ENCODE data around the gene GRIK3.

The GRIK3 gene

DNA sequence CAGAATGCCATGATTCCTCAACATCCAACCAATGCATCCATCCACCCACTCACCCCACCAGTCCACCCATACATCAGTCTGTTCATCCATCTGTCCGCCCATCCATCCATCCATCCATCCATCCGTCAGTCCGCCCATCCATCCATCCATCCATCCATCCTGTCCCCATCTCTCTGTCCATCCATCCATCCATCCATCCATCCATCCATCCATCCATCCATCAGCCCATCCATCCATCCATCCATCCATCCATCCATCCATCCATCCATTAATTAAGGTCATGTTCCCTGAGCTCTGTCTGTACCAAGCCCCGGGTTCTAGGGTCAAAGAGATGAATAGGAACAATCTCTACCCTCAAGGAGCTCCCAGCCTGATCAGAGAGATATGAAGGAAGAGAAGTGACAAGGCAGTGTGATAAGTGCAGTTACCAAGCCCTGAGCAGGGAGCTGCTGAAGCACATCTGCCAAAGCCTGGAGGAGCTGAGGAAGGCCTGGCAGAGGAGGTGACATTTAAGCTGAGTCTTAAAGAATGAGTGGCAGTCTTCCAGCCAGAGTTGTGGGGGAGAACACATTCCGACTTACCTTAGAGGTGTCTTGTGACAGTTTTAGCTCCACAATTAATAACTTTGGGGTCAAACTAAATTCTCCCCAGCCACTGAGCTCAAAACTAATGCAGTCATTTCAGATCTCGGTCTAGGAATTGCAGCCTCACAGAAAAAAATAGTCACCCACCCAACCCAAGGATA lies 47.9 kb downstream of the GRIK3 start:
- H3K4me3 ChIP-seq (ENCODE audit: low read length), result no peak overlapping the region
- H3K4me1 ChIP-seq (ENCODE audit: low read length), result no peaks in the 10 kb centered on the region
- no peak for TF ChIP-seq EZH2phosphoT487 (IDR thresholded peaks at IDR 0.05; ENCODE audit: low read depth)
- TF ChIP-seq, protein P1, sequence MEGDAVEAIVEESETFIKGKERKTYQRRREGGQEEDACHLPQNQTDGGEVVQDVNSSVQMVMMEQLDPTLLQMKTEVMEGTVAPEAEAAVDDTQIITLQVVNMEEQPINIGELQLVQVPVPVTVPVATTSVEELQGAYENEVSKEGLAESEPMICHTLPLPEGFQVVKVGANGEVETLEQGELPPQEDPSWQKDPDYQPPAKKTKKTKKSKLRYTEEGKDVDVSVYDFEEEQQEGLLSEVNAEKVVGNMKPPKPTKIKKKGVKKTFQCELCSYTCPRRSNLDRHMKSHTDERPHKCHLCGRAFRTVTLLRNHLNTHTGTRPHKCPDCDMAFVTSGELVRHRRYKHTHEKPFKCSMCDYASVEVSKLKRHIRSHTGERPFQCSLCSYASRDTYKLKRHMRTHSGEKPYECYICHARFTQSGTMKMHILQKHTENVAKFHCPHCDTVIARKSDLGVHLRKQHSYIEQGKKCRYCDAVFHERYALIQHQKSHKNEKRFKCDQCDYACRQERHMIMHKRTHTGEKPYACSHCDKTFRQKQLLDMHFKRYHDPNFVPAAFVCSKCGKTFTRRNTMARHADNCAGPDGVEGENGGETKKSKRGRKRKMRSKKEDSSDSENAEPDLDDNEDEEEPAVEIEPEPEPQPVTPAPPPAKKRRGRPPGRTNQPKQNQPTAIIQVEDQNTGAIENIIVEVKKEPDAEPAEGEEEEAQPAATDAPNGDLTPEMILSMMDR (IDR thresholded peaks at IDR 0.05; ENCODE audit: low read depth, low read length), result no peak
- H3K9me3 ChIP-seq (ENCODE audit: insufficient read depth, low read length), result no peaks in the 10 kb centered on the region
- H3K27me3 ChIP-seq (ENCODE audit: low read depth, low read length), result no peaks in the 10 kb centered on the region
- H3K36me3 ChIP-seq (replicated peaks; ENCODE audit: low read depth, low read length), result no peaks in the 10 kb centered on the region
- H2AFZ ChIP-seq (ENCODE audit: low read depth, low read length), result no peak overlapping the region
- H3K9ac ChIP-seq (ENCODE audit: low read length), result no peak overlapping the region
- no peaks in the 10 kb centered on the region for H3K79me2 ChIP-seq (ENCODE audit: low read length)
- no peak overlapping the region for H3K27ac ChIP-seq (ENCODE audit: low read length)
- no peaks in the 10 kb centered on the region for H4K20me1 ChIP-seq (ENCODE audit: insufficient read depth, low read length)
- H3K4me2 ChIP-seq (ENCODE audit: low read length), result no peak overlapping the region

DNA sequence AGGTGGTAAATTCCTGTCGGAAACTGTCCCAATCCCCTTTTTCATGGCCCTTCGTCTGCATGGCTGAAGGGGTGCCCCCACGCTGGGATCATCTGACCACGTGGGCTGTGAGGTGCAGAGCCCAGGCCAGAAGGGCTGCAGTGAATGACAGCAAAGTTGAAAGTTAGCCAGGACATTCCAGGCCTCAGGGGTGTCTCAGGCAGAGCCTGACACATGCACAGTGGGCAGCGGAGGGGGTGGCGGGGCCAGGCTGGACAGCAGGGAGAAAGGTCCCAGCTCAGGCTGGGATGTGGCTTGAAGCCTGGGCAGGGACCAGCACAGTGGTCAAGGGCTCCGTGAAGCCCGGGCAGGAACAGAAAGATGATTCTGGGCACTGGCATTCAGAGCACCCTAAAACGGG lies 49.6 kb downstream of the GRIK3 start:
- no peak overlapping the region for H3K4me2 ChIP-seq (ENCODE audit: low read length)
- TF ChIP-seq, protein P1 (IDR thresholded peaks at IDR 0.05; ENCODE audit: low read depth, low read length), result no peak
- no peak for TF ChIP-seq EZH2phosphoT487 (IDR thresholded peaks at IDR 0.05; ENCODE audit: low read depth)
- no peaks in the 10 kb centered on the region for H3K36me3 ChIP-seq (replicated peaks; ENCODE audit: low read depth, low read length)
- no peaks in the 10 kb centered on the region for H3K27me3 ChIP-seq (ENCODE audit: low read depth, low read length)
- no peak overlapping the region for H3K9ac ChIP-seq (ENCODE audit: low read length)
- no peak overlapping the region for H2AFZ ChIP-seq (ENCODE audit: low read depth, low read length)
- H4K20me1 ChIP-seq (ENCODE audit: insufficient read depth, low read length), result no peaks in the 10 kb centered on the region
- H3K4me1 ChIP-seq (ENCODE audit: low read length), result no peaks in the 10 kb centered on the region
- H3K27ac ChIP-seq (ENCODE audit: low read length), result no peak overlapping the region
- no peaks in the 10 kb centered on the region for H3K79me2 ChIP-seq (ENCODE audit: low read length)
- H3K9me3 ChIP-seq (ENCODE audit: insufficient read depth, low read length), result no peaks in the 10 kb centered on the region
- H3K4me3 ChIP-seq (ENCODE audit: low read length), result no peak overlapping the region

DNA sequence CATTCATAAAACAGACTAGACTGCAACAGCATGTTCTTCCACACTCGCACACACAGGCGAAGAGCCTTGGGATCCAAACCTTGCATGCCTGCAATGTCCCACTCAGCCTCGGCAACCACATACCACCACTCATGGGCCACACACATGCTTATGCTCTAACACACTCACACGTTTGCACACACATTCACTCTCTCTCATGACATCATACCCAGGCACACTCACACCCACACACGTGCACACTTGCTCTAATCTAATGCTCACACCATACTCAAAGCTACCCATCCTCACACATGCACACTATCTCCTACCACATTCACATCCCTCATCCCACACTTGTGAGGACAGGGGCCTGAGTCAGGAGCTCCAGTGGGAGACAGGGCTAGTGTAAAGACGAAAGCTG lies 50.3 kb downstream of the GRIK3 start:
- no peaks in the 10 kb centered on the region for H3K36me3 ChIP-seq (replicated peaks; ENCODE audit: low read depth, low read length)
- no peaks in the 10 kb centered on the region for H3K79me2 ChIP-seq (ENCODE audit: low read length)
- H3K9ac ChIP-seq (ENCODE audit: low read length), result no peak overlapping the region
- TF ChIP-seq, protein P1 (IDR thresholded peaks at IDR 0.05; ENCODE audit: low read depth, low read length), result no peak
- no peak for TF ChIP-seq EZH2phosphoT487 (IDR thresholded peaks at IDR 0.05; ENCODE audit: low read depth)
- H3K4me3 ChIP-seq (ENCODE audit: low read length), result no peak overlapping the region
- no peak overlapping the region for H2AFZ ChIP-seq (ENCODE audit: low read depth, low read length)
- H3K4me2 ChIP-seq (ENCODE audit: low read length), result no peak overlapping the region
- H4K20me1 ChIP-seq (ENCODE audit: insufficient read depth, low read length), result no peaks in the 10 kb centered on the region
- H3K9me3 ChIP-seq (ENCODE audit: insufficient read depth, low read length), result no peaks in the 10 kb centered on the region
- H3K27me3 ChIP-seq (ENCODE audit: low read depth, low read length), result no peaks in the 10 kb centered on the region
- no peaks in the 10 kb centered on the region for H3K4me1 ChIP-seq (ENCODE audit: low read length)
- H3K27ac ChIP-seq (ENCODE audit: low read length), result no peak overlapping the region

DNA sequence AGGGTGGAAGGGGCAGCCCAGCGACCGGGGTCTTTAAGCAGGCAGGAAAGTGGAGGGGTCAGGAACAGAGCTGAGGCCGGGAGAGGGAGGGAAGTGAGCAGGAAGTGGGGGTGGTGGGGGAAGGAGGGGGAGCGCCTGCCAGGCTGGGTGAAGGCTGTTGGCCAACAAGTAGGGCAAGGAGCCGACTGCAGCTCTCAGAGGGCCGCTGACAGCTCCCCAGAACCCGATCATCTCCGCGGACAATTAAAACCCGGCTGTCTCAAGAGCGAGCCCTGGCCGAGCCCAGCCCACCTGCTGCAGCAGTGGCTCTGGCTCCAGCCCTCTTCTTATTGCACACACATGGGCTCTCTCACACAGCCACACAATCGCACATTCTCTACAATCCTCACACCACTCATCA lies 51.6 kb downstream of the GRIK3 start:
- no peak overlapping the region for H2AFZ ChIP-seq (ENCODE audit: low read depth, low read length)
- no peaks in the 10 kb centered on the region for H3K36me3 ChIP-seq (replicated peaks; ENCODE audit: low read depth, low read length)
- H3K27me3 ChIP-seq (ENCODE audit: low read depth, low read length), result no peaks in the 10 kb centered on the region
- H3K79me2 ChIP-seq (ENCODE audit: low read length), result no peaks in the 10 kb centered on the region
- TF ChIP-seq, protein P1 (IDR thresholded peaks at IDR 0.05; ENCODE audit: low read depth, low read length), result no peak
- no peak for TF ChIP-seq EZH2phosphoT487 (IDR thresholded peaks at IDR 0.05; ENCODE audit: low read depth)
- H3K9ac ChIP-seq (ENCODE audit: low read length), result no peak overlapping the region
- no peaks in the 10 kb centered on the region for H4K20me1 ChIP-seq (ENCODE audit: insufficient read depth, low read length)
- no peaks in the 10 kb centered on the region for H3K4me1 ChIP-seq (ENCODE audit: low read length)
- H3K4me2 ChIP-seq (ENCODE audit: low read length), result no peak overlapping the region
- no peak overlapping the region for H3K27ac ChIP-seq (ENCODE audit: low read length)
- no peak overlapping the region for H3K4me3 ChIP-seq (ENCODE audit: low read length)
- no peaks in the 10 kb centered on the region for H3K9me3 ChIP-seq (ENCODE audit: insufficient read depth, low read length)
